Measurements from ENCODE around the gene C8B. TPM values are rescaled to one million over a fixed set of nuclear protein-coding genes. Genes with fewer than 3 reads are reported as not detected.

The C8B gene
- total RNA-seq, 4 donors from 2014 or later: not detected

DNA sequence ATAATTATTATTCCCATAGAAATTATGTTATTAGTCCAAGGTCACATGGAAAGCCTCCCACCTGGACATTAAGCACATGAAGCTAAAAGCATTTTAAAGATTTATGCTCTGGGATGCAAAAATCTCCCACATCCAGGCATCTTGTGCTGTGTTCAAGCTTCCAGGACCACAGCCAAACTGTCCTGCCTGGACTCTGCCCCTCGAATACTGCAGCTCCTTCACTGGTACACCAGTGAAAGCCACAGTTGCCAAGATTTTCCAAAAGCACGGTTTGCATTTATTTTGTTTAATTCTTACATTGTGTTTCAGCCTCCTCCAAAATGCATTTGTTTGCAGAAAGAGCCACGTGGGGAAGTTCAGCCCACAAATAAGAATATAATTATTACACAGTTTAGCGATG lies 38.6 kb downstream of the C8B start:
- no peak overlapping the region for H3K4me3 ChIP-seq
- DNase-seq (ENCODE audit: low spot score in 2 of 2): no peak
- no peak overlapping the region for H3K27ac ChIP-seq
- TF ChIP-seq EP300 (IDR thresholded peaks at IDR 0.05): no peak
- TF ChIP-seq POLR2A (IDR thresholded peaks at IDR 0.05): no peak
- TF ChIP-seq, protein P1, sequence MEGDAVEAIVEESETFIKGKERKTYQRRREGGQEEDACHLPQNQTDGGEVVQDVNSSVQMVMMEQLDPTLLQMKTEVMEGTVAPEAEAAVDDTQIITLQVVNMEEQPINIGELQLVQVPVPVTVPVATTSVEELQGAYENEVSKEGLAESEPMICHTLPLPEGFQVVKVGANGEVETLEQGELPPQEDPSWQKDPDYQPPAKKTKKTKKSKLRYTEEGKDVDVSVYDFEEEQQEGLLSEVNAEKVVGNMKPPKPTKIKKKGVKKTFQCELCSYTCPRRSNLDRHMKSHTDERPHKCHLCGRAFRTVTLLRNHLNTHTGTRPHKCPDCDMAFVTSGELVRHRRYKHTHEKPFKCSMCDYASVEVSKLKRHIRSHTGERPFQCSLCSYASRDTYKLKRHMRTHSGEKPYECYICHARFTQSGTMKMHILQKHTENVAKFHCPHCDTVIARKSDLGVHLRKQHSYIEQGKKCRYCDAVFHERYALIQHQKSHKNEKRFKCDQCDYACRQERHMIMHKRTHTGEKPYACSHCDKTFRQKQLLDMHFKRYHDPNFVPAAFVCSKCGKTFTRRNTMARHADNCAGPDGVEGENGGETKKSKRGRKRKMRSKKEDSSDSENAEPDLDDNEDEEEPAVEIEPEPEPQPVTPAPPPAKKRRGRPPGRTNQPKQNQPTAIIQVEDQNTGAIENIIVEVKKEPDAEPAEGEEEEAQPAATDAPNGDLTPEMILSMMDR (IDR thresholded peaks at IDR 0.05): no peak
- no peaks in the 10 kb centered on the region for H3K9me3 ChIP-seq
- 46 to 51% methylated on average over 4 of the region's 4 CpGs for WGBS, 2 donors
- no peaks in the 10 kb centered on the region for H3K36me3 ChIP-seq
- no peaks in the 10 kb centered on the region for H3K4me1 ChIP-seq
- H3K27me3 ChIP-seq: no peaks in the 10 kb centered on the region

GRCh38 chr1:56925193-56925592 lies 40.6 kb downstream of the C8B start:
- no peak overlapping the region for H3K27ac ChIP-seq
- H3K36me3 ChIP-seq: no peaks in the 10 kb centered on the region
- H3K27me3 ChIP-seq: no peaks in the 10 kb centered on the region
- no peak for DNase-seq (ENCODE audit: low spot score in 2 of 2)
- H3K9me3 ChIP-seq: no peaks in the 10 kb centered on the region
- no peak for TF ChIP-seq POLR2A (IDR thresholded peaks at IDR 0.05)
- TF ChIP-seq EP300 (IDR thresholded peaks at IDR 0.05): no peak
- TF ChIP-seq, protein P1 (IDR thresholded peaks at IDR 0.05): no peak
- no peaks in the 10 kb centered on the region for H3K4me1 ChIP-seq
- no peak overlapping the region for H3K4me3 ChIP-seq

GRCh38 chr1:56924116-56924515 lies 41.7 kb downstream of the C8B start:
- no peak for DNase-seq (ENCODE audit: low spot score in 2 of 2)
- Histone ChIP-seq H3K36me3 (no peaks in the 10 kb centered on the region), H3K27me3 (no peaks in the 10 kb centered on the region), H3K27ac (no peak overlapping the region), H3K4me1 (no peaks in the 10 kb centered on the region), H3K9me3 (no peaks in the 10 kb centered on the region), H3K4me3 (no peak overlapping the region)
- TF ChIP-seq, protein P1 (IDR thresholded peaks at IDR 0.05): no peak
- TF ChIP-seq POLR2A (IDR thresholded peaks at IDR 0.05): no peak
- no peak for TF ChIP-seq EP300 (IDR thresholded peaks at IDR 0.05)
- WGBS, 2 donors: 93 to 94% methylated on average over 5 of the region's 5 CpGs

GRCh38 chr1:56923201-56923600 lies 42.6 kb downstream of the C8B start:
- WGBS, 2 donors: 60 to 88% methylated on average over 3 of the region's 3 CpGs
- no peak for DNase-seq (ENCODE audit: low spot score in 2 of 2)
- TF ChIP-seq, protein P1 (IDR thresholded peaks at IDR 0.05): no peak
- no peak for TF ChIP-seq POLR2A (IDR thresholded peaks at IDR 0.05)
- TF ChIP-seq EP300 (IDR thresholded peaks at IDR 0.05): no peak
- no peak overlapping the region for H3K4me3 ChIP-seq
- no peaks in the 10 kb centered on the region for H3K4me1 ChIP-seq
- H3K27me3 ChIP-seq: no peaks in the 10 kb centered on the region
- H3K36me3 ChIP-seq: no peaks in the 10 kb centered on the region
- no peaks in the 10 kb centered on the region for H3K9me3 ChIP-seq
- H3K27ac ChIP-seq: no peak overlapping the region

- TF ChIP-seq EP300 (IDR thresholded peaks at IDR 0.05): no peak
- TF ChIP-seq, protein P1 (IDR thresholded peaks at IDR 0.05): no peak
- TF ChIP-seq POLR2A (IDR thresholded peaks at IDR 0.05): no peak
- 84 to 85% methylated on average over 1 of the region's 1 CpG for WGBS, 2 donors
These were observed 43.3 kb downstream of the C8B start for GRCh38 chr1:56922507-56922906.

More at GRCh38 chr1:56922507-56922906, 43.3 kb downstream of the C8B start:
- no peak for DNase-seq (ENCODE audit: low spot score in 2 of 2)
- no peak overlapping the region for H3K27ac ChIP-seq
- H3K4me3 ChIP-seq: no peak overlapping the region
- H3K36me3 ChIP-seq: no peaks in the 10 kb centered on the region
- H3K4me1 ChIP-seq: no peaks in the 10 kb centered on the region
- H3K27me3 ChIP-seq: no peaks in the 10 kb centered on the region
- no peaks in the 10 kb centered on the region for H3K9me3 ChIP-seq

Measured in tibial nerve (tissue), 4 donors.